Measurements from ENCODE around the gene HSPD1. TPM values are rescaled to one million over a fixed set of nuclear protein-coding genes. Genes with fewer than 3 reads are reported as not detected.
A peak's percentile ranks its signal among the peaks of the same experiment; 100 is the strongest.

HSPD1 gene
- total and polyA plus RNA-seq, 2 of the 13 experiments (the other 11 are each of a cell fraction or from before 2014, with no cell fraction given), result 685 to 2,610 TPM

DNA sequence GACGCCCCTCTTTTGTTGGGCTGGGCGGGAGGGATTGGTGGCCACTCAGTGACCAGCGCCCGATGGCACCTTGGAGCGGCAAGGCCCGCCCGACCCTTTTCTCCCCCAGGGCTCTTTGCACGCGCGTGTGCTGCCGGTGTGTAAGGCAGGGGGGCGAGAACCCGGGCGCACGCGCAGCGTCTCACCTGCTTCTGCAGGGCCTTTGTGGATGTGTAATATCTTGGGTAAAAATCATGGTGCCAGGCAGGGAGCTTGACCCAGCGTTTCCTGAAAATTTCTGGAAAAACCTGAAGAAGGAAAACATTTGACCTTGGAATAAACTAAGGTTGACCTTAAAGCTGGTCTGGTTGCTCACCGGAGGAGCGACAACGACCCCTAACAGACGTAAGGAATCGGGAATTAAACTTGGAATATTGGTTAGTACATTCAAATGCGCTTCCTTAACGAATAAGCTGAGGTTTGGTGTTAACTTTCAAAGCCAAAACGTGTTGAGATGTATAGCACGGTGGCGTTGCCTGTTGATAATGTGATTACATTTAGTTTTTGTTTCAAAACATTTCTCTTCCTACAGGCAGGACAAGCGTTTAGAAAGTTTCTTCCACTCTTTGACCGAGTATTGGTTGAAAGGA is 977 bp upstream of the HSPD1 start (continued):
- TF ChIP-seq, protein P1, sequence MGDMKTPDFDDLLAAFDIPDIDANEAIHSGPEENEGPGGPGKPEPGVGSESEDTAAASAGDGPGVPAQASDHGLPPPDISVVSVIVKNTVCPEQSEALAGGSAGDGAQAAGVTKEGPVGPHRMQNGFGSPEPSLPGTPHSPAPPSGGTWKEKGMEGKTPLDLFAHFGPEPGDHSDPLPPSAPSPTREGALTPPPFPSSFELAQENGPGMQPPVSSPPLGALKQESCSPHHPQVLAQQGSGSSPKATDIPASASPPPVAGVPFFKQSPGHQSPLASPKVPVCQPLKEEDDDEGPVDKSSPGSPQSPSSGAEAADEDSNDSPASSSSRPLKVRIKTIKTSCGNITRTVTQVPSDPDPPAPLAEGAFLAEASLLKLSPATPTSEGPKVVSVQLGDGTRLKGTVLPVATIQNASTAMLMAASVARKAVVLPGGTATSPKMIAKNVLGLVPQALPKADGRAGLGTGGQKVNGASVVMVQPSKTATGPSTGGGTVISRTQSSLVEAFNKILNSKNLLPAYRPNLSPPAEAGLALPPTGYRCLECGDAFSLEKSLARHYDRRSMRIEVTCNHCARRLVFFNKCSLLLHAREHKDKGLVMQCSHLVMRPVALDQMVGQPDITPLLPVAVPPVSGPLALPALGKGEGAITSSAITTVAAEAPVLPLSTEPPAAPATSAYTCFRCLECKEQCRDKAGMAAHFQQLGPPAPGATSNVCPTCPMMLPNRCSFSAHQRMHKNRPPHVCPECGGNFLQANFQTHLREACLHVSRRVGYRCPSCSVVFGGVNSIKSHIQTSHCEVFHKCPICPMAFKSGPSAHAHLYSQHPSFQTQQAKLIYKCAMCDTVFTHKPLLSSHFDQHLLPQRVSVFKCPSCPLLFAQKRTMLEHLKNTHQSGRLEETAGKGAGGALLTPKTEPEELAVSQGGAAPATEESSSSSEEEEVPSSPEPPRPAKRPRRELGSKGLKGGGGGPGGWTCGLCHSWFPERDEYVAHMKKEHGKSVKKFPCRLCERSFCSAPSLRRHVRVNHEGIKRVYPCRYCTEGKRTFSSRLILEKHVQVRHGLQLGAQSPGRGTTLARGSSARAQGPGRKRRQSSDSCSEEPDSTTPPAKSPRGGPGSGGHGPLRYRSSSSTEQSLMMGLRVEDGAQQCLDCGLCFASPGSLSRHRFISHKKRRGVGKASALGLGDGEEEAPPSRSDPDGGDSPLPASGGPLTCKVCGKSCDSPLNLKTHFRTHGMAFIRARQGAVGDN (CRISPR knock-in tag; IDR thresholded peaks at IDR 0.05), result no peak
- TF ChIP-seq ZNF614 (CRISPR knock-in tag; IDR thresholded peaks at IDR 0.05; ENCODE audit: borderline replicate concordance), result no peak
- no peak for TF ChIP-seq HMG20B (CRISPR knock-in tag; conservative IDR thresholded peaks at IDR 0.05)
- no peak for TF ChIP-seq TEAD3 (CRISPR knock-in tag; optimal IDR thresholded peaks at IDR 0.05; ENCODE audit: borderline replicate concordance)
- TF ChIP-seq, protein P2, sequence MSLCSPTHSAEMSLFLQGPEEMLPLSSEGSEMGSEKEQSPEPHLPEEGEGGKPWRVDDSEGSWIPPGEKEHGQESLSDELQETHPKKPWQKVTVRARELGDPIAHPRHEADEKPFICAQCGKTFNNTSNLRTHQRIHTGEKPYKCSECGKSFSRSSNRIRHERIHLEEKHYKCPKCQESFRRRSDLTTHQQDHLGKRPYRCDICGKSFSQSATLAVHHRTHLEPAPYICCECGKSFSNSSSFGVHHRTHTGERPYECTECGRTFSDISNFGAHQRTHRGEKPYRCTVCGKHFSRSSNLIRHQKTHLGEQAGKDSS (CRISPR knock-in tag; IDR thresholded peaks at IDR 0.05; ENCODE audit: borderline replicate concordance, low read depth), result no peak
- TF ChIP-seq RBFOX2 (IDR thresholded peaks at IDR 0.05; ENCODE audit: low read depth, low read length), result peak; percentile 13
- 0 out of 4 replicates have a peak, but pooled peaks of 1 of the 2 experiments have one; percentile 55 for TF ChIP-seq KLF16 (CRISPR knock-in tag; IDR thresholded peaks at IDR 0.05)
- 0 out of 2 replicates have a peak, but pooled peaks have one; percentile 10 for TF ChIP-seq MAF1 (CRISPR knock-in tag; IDR thresholded peaks at IDR 0.05; ENCODE audit: borderline replicate concordance)
- TF ChIP-seq NPAS2 (CRISPR knock-in tag; IDR thresholded peaks at IDR 0.05; ENCODE audit: borderline replicate concordance), result 0 out of 2 replicates have a peak, but pooled peaks have one; percentile 46
- TF ChIP-seq, protein P3, sequence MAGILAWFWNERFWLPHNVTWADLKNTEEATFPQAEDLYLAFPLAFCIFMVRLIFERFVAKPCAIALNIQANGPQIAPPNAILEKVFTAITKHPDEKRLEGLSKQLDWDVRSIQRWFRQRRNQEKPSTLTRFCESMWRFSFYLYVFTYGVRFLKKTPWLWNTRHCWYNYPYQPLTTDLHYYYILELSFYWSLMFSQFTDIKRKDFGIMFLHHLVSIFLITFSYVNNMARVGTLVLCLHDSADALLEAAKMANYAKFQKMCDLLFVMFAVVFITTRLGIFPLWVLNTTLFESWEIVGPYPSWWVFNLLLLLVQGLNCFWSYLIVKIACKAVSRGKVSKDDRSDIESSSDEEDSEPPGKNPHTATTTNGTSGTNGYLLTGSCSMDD (CRISPR knock-in tag; IDR thresholded peaks at IDR 0.05), result peak; percentile 22; the same call in 1 of the 2 replicates
- TF ChIP-seq, protein P4, sequence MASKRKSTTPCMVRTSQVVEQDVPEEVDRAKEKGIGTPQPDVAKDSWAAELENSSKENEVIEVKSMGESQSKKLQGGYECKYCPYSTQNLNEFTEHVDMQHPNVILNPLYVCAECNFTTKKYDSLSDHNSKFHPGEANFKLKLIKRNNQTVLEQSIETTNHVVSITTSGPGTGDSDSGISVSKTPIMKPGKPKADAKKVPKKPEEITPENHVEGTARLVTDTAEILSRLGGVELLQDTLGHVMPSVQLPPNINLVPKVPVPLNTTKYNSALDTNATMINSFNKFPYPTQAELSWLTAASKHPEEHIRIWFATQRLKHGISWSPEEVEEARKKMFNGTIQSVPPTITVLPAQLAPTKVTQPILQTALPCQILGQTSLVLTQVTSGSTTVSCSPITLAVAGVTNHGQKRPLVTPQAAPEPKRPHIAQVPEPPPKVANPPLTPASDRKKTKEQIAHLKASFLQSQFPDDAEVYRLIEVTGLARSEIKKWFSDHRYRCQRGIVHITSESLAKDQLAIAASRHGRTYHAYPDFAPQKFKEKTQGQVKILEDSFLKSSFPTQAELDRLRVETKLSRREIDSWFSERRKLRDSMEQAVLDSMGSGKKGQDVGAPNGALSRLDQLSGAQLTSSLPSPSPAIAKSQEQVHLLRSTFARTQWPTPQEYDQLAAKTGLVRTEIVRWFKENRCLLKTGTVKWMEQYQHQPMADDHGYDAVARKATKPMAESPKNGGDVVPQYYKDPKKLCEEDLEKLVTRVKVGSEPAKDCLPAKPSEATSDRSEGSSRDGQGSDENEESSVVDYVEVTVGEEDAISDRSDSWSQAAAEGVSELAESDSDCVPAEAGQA (IDR thresholded peaks at IDR 0.05; ENCODE audit: low read depth), result no peak
- TF ChIP-seq, protein P4 (CRISPR knock-in tag; IDR thresholded peaks at IDR 0.05; ENCODE audit: borderline replicate concordance), result no peak
- TF ChIP-seq, protein P5, sequence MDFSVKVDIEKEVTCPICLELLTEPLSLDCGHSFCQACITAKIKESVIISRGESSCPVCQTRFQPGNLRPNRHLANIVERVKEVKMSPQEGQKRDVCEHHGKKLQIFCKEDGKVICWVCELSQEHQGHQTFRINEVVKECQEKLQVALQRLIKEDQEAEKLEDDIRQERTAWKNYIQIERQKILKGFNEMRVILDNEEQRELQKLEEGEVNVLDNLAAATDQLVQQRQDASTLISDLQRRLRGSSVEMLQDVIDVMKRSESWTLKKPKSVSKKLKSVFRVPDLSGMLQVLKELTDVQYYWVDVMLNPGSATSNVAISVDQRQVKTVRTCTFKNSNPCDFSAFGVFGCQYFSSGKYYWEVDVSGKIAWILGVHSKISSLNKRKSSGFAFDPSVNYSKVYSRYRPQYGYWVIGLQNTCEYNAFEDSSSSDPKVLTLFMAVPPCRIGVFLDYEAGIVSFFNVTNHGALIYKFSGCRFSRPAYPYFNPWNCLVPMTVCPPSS (IDR thresholded peaks at IDR 0.05), result no peak
- TF ChIP-seq POLR2A (IDR thresholded peaks at IDR 0.05; ENCODE audit: insufficient read depth in 1 of 2, low read depth in 2 of 2, low read length in 2 of 2), result no peak
- no peak for TF ChIP-seq HOXA9 (CRISPR knock-in tag; IDR thresholded peaks at IDR 0.05; ENCODE audit: borderline replicate concordance)
- TF ChIP-seq FOXA1 (IDR thresholded peaks at IDR 0.05), result no peak
- TF ChIP-seq FOXA1 (CRISPR knock-in tag; IDR thresholded peaks at IDR 0.05), result no peak
